ENCODE data around the gene GPRC5C. TPM values are rescaled to one million over a fixed set of nuclear protein-coding genes. Genes with fewer than 3 reads are reported as not detected.

GPRC5C gene
- total RNA-seq, 4 donors from 2014 or later, result 3.8 to 19.8 (median 9.9) TPM

- no peak for TF ChIP-seq CTCF (IDR thresholded peaks at IDR 0.05; ENCODE audit: low read depth)
These were observed 28.4 kb downstream of the GPRC5C start for GRCh38 chr17:74460241-74460640.

- no peak for TF ChIP-seq CTCF (IDR thresholded peaks at IDR 0.05; ENCODE audit: low read depth)
These were observed 29.1 kb downstream of the GPRC5C start for GRCh38 chr17:74460996-74461395.

GRCh38 chr17:74461611-74462010, 29.7 kb downstream of the GPRC5C start:
- TF ChIP-seq CTCF (IDR thresholded peaks at IDR 0.05; ENCODE audit: low read depth), result no peak

- TF ChIP-seq CTCF (IDR thresholded peaks at IDR 0.05; ENCODE audit: low read depth), result no peak
These were observed 33.0 kb downstream of the GPRC5C start for GRCh38 chr17:74464730-74465377.

- TF ChIP-seq CTCF (IDR thresholded peaks at IDR 0.05; ENCODE audit: low read depth), result no peak
These were observed 33.7 kb downstream of the GPRC5C start for GRCh38 chr17:74465378-74466110.

- no peak for TF ChIP-seq CTCF (IDR thresholded peaks at IDR 0.05; ENCODE audit: low read depth)
These were observed 34.4 kb downstream of the GPRC5C start, which contains the start of gene CD300A for GRCh38 chr17:74466111-74466827. Gene CD300A, plus strand, starts transcription at chr17:74466634. Its CDS starts 70 bp downstream, at chr17:74466704.

GRCh38 chr17:74466828-74467184, 34.9 kb downstream of the GPRC5C start:
- TF ChIP-seq CTCF (IDR thresholded peaks at IDR 0.05; ENCODE audit: low read depth), result no peak

All from subcutaneous adipose tissue (tissue), 4 donors.